Measurements from ENCODE around the gene RNFT2.

RNFT2 gene

GRCh38 chr12:116818948-116819832 lies 81.1 kb downstream of the RNFT2 start:
- Histone ChIP-seq H3K4me1 (ENCODE audit: control insufficient read depth, insufficient read depth, low read length) (peaks cover 12% of the 10 kb centered on the region), H3K27me3 (replicated peaks; ENCODE audit: control insufficient read depth, insufficient read depth, low read length) (no peaks in the 10 kb centered on the region), H3K9me3 (ENCODE audit: control insufficient read depth, low read length) (peaks cover under 1% of the 10 kb centered on the region), H3K4me3 (ENCODE audit: low read length) (peak overlapping the region; percentile 96), H3K9ac (ENCODE audit: low read length) (peak overlapping the region; percentile 98), H3K36me3 (ENCODE audit: control insufficient read depth, insufficient read depth, low read length, severe bottlenecking) (no peaks in the 10 kb centered on the region)
- DNase-seq (ENCODE audit: low read depth) = peak; percentile 95

DNA sequence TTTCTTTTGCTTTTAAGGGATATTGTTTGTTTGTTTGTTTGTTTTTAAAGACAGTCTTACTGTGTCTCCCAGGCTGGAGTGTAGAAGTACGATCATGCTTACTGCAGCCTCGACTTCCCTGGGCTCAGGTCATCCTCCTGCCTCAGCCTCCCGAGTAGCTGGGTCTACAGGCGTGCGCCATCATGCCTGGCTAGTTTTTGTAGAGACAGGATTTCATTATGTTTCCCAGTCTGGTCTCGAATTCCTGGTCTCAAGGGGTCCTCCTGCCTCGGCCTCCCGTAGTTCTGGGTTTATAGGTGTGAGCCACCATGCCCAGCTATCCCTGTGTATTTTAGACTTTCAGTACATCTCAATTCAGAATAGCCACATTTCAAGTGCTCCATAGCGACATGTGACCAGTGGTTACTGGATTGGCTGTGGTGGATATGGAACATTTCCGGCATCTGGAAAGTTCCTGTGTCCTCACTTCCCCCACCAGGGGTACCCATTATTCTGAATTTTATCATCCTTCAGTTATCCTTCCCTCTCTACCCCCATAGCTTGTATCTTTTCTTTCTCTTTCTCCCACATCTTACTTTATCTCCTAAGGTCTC lies 82.0 kb downstream of the RNFT2 start:
- no peak overlapping the region for H3K4me3 ChIP-seq (ENCODE audit: low read length)
- peak; percentile 5 for DNase-seq (ENCODE audit: low read depth)
- no peaks in the 10 kb centered on the region for H3K27me3 ChIP-seq (replicated peaks; ENCODE audit: control insufficient read depth, insufficient read depth, low read length)
- no peaks in the 10 kb centered on the region for H3K36me3 ChIP-seq (ENCODE audit: control insufficient read depth, insufficient read depth, low read length, severe bottlenecking)
- peaks cover 7% of the 10 kb centered on the region for H3K9me3 ChIP-seq (ENCODE audit: control insufficient read depth, low read length)
- H3K9ac ChIP-seq (ENCODE audit: low read length) = no peak overlapping the region
- peaks cover 12% of the 10 kb centered on the region for H3K4me1 ChIP-seq (ENCODE audit: control insufficient read depth, insufficient read depth, low read length)

- DNase-seq (ENCODE audit: low read depth) = no peak
- H3K9ac ChIP-seq (ENCODE audit: low read length) = no peak overlapping the region
- no peaks in the 10 kb centered on the region for H3K27me3 ChIP-seq (replicated peaks; ENCODE audit: control insufficient read depth, insufficient read depth, low read length)
- H3K9me3 ChIP-seq (ENCODE audit: control insufficient read depth, low read length) = peaks cover 9% of the 10 kb centered on the region
- no peaks in the 10 kb centered on the region for H3K36me3 ChIP-seq (ENCODE audit: control insufficient read depth, insufficient read depth, low read length, severe bottlenecking)
- H3K4me1 ChIP-seq (ENCODE audit: control insufficient read depth, insufficient read depth, low read length) = peaks cover 12% of the 10 kb centered on the region
- H3K4me3 ChIP-seq (ENCODE audit: low read length) = no peak overlapping the region
Observed at GRCh38 chr12:116821291-116821690, 83.2 kb downstream of the RNFT2 start.

DNA sequence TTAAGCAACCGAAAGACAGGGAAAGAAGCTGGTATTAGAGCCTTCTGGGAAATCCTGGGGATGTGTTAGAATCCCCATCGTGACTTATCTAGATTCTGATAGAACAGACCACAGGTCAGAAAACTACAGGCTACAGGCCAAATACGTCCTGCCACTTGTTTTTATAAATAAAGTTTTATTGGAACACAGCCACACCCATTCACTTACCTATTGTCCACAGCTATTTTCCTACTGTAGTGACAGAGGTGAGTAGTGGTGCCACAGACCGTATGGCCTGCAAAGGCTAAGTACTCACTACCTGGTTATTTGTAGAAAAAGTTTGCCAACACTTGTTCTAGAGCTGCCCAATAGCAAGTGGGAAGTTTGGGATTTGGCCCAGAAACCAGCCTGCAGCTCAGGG lies 89.3 kb downstream of the RNFT2 start:
- peaks cover 9% of the 10 kb centered on the region for H3K9me3 ChIP-seq (ENCODE audit: control insufficient read depth, low read length)
- no peak for DNase-seq (ENCODE audit: low read depth)

GRCh38 chr12:116832353-116832752 lies 94.2 kb downstream of the RNFT2 start:
- Histone ChIP-seq H3K27me3 (replicated peaks; ENCODE audit: control insufficient read depth, insufficient read depth, low read length) (peaks cover 2% of the 10 kb centered on the region), H3K9ac (ENCODE audit: low read length) (no peak overlapping the region), H3K36me3 (ENCODE audit: control insufficient read depth, insufficient read depth, low read length, severe bottlenecking) (no peaks in the 10 kb centered on the region), H3K4me3 (ENCODE audit: low read length) (no peak overlapping the region), H3K9me3 (ENCODE audit: control insufficient read depth, low read length) (no peaks in the 10 kb centered on the region), H3K4me1 (ENCODE audit: control insufficient read depth, insufficient read depth, low read length) (peaks cover 5% of the 10 kb centered on the region)
- DNase-seq (ENCODE audit: low read depth) = peak; percentile 44

More for the DNA sequence above, 89.3 kb downstream of the RNFT2 start:
- H3K27me3 ChIP-seq (replicated peaks; ENCODE audit: control insufficient read depth, insufficient read depth, low read length) = peaks cover 3% of the 10 kb centered on the region
- no peaks in the 10 kb centered on the region for H3K4me1 ChIP-seq (ENCODE audit: control insufficient read depth, insufficient read depth, low read length)
- no peak overlapping the region for H3K4me3 ChIP-seq (ENCODE audit: low read length)
- H3K36me3 ChIP-seq (ENCODE audit: control insufficient read depth, insufficient read depth, low read length, severe bottlenecking) = no peaks in the 10 kb centered on the region
- no peak overlapping the region for H3K9ac ChIP-seq (ENCODE audit: low read length)

GRCh38 chr12:116833474-116833873 lies 95.4 kb downstream of the RNFT2 start:
- Histone ChIP-seq H3K36me3 (ENCODE audit: control insufficient read depth, insufficient read depth, low read length, severe bottlenecking) (no peaks in the 10 kb centered on the region), H3K27me3 (replicated peaks; ENCODE audit: control insufficient read depth, insufficient read depth, low read length) (no peaks in the 10 kb centered on the region), H3K4me3 (ENCODE audit: low read length) (no peak overlapping the region), H3K4me1 (ENCODE audit: control insufficient read depth, insufficient read depth, low read length) (peaks cover 11% of the 10 kb centered on the region), H3K9me3 (ENCODE audit: control insufficient read depth, low read length) (no peaks in the 10 kb centered on the region), H3K9ac (ENCODE audit: low read length) (no peak overlapping the region)
- DNase-seq (ENCODE audit: low read depth) = no peak

DNA sequence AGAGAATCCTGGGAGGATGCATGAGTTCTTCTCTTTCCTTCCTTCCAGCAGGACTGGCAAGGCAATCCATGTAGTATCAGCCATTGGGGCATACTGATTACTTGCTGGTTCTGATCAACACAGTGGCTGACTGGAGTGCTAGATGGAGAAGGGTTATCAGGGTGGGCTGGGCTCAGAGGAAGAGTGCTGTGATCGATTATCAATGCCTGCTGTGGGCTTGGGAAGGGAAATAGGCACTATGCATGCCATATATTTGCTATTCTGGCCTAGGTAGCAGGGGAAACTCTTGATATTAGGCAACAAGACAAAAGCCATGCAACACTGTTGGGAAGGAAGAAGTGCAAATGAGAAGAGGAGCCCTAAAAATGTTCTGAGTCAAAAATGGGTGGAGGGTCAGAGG lies 97.4 kb downstream of the RNFT2 start:
- H3K4me3 ChIP-seq (ENCODE audit: low read length) = no peak overlapping the region
- peaks cover 2% of the 10 kb centered on the region for H3K27me3 ChIP-seq (replicated peaks; ENCODE audit: control insufficient read depth, insufficient read depth, low read length)
- DNase-seq (ENCODE audit: low read depth) = no peak
- H3K4me1 ChIP-seq (ENCODE audit: control insufficient read depth, insufficient read depth, low read length) = peaks cover 18% of the 10 kb centered on the region
- no peaks in the 10 kb centered on the region for H3K36me3 ChIP-seq (ENCODE audit: control insufficient read depth, insufficient read depth, low read length, severe bottlenecking)
- H3K9ac ChIP-seq (ENCODE audit: low read length) = no peak overlapping the region
- no peaks in the 10 kb centered on the region for H3K9me3 ChIP-seq (ENCODE audit: control insufficient read depth, low read length)

GRCh38 chr12:116837097-116837496 lies 99.0 kb downstream of the RNFT2 start:
- no peak for DNase-seq (ENCODE audit: low read depth)
- peaks cover 4% of the 10 kb centered on the region for H3K27me3 ChIP-seq (replicated peaks; ENCODE audit: control insufficient read depth, insufficient read depth, low read length)
- no peak overlapping the region for H3K9ac ChIP-seq (ENCODE audit: low read length)
- no peak overlapping the region for H3K4me3 ChIP-seq (ENCODE audit: low read length)
- no peaks in the 10 kb centered on the region for H3K36me3 ChIP-seq (ENCODE audit: control insufficient read depth, insufficient read depth, low read length, severe bottlenecking)
- no peaks in the 10 kb centered on the region for H3K9me3 ChIP-seq (ENCODE audit: control insufficient read depth, low read length)
- H3K4me1 ChIP-seq (ENCODE audit: control insufficient read depth, insufficient read depth, low read length) = peaks cover 18% of the 10 kb centered on the region

DNA sequence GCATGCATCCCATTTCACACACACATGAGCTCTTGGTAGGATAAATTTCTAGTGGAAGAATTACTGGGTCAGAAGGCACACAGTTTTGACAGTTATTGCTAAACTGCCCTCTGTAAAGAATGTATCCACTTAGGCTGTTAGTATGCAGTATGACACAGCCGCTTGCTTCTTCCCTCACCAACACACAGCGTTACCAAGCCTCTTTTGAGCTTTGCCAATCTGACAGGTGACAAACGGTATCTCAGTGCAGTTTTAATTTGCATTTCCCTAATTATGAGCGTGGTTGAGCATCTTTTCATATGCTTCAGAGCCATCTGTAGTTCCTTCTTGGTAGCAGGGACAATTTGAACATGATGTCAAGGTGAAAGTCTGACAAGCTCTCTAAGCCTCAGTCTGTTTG lies 100.2 kb downstream of the RNFT2 start:
- Histone ChIP-seq H3K36me3 (ENCODE audit: control insufficient read depth, insufficient read depth, low read length, severe bottlenecking) (no peaks in the 10 kb centered on the region), H3K9ac (ENCODE audit: low read length) (no peak overlapping the region), H3K9me3 (ENCODE audit: control insufficient read depth, low read length) (no peaks in the 10 kb centered on the region), H3K4me3 (ENCODE audit: low read length) (no peak overlapping the region), H3K4me1 (ENCODE audit: control insufficient read depth, insufficient read depth, low read length) (peaks cover 18% of the 10 kb centered on the region), H3K27me3 (replicated peaks; ENCODE audit: control insufficient read depth, insufficient read depth, low read length) (peaks cover 4% of the 10 kb centered on the region)
- DNase-seq (ENCODE audit: low read depth) = no peak

DNA sequence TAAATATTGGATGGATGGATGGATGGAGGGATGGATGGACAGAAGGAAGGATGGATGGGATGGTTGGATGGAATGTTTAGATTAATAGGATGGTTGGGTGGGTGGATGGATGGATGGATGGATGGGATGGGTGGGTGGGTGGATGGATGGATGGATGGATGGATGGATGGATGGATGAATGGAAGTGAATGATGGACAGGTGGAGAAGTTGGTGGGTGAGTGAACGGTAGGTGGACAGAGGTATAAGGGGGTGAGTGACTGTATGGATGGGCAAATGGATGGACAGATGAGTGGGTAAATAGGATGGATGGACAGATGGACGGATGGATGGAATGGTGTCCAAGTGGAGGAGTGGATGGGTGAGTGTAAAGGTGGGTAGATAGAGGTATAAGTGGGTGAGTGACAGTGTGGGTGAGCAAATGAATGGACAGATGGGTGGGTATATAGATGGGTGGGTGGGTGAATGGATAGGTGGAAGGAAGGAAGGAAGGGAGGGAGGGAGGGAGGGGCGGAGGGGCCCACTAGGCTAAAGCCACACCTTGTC lies 101.2 kb downstream of the RNFT2 start:
- peaks cover 18% of the 10 kb centered on the region for H3K4me1 ChIP-seq (ENCODE audit: control insufficient read depth, insufficient read depth, low read length)
- peaks cover 4% of the 10 kb centered on the region for H3K27me3 ChIP-seq (replicated peaks; ENCODE audit: control insufficient read depth, insufficient read depth, low read length)
- no peaks in the 10 kb centered on the region for H3K36me3 ChIP-seq (ENCODE audit: control insufficient read depth, insufficient read depth, low read length, severe bottlenecking)
- no peak overlapping the region for H3K9ac ChIP-seq (ENCODE audit: low read length)
- no peaks in the 10 kb centered on the region for H3K9me3 ChIP-seq (ENCODE audit: control insufficient read depth, low read length)
- DNase-seq (ENCODE audit: low read depth) = no peak
- H3K4me3 ChIP-seq (ENCODE audit: low read length) = no peak overlapping the region

DNA sequence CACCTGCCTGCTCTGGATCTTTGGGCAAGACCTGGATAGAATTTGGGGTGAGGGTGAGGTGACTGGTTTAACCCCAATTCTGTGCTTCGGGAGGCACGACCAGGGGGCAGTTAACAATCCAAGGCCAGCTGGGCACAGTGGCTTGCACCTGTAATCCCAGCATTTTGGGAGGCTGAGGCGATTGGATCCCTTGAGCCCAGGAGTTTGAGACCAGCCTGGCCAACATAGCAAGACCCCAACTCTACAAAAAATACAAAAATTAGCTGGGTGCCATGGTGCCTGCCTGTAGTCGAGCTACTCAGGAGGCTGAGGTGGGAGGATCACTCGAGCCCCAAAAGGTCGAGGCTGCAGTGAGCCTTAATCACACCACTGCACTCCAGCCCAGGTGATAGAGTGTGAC lies 105.0 kb downstream of the RNFT2 start:
- H3K27me3 ChIP-seq (replicated peaks; ENCODE audit: control insufficient read depth, insufficient read depth, low read length) = peaks cover 4% of the 10 kb centered on the region
- peaks cover 10% of the 10 kb centered on the region for H3K4me1 ChIP-seq (ENCODE audit: control insufficient read depth, insufficient read depth, low read length)
- no peak overlapping the region for H3K9ac ChIP-seq (ENCODE audit: low read length)
- H3K36me3 ChIP-seq (ENCODE audit: control insufficient read depth, insufficient read depth, low read length, severe bottlenecking) = no peaks in the 10 kb centered on the region
- no peaks in the 10 kb centered on the region for H3K9me3 ChIP-seq (ENCODE audit: control insufficient read depth, low read length)
- DNase-seq (ENCODE audit: low read depth) = no peak
- H3K4me3 ChIP-seq (ENCODE audit: low read length) = no peak overlapping the region

Measured in adipocyte (in vitro differentiated cells).